ENCODE data around the gene TAGLN3. TPM values are rescaled to one million over a fixed set of nuclear protein-coding genes. Genes with fewer than 3 reads are reported as not detected.

The TAGLN3 gene
- total and polyA plus RNA-seq, 7 donors = 4.3 to 17.8 (median 16.1) TPM; not detected in 2

DNA sequence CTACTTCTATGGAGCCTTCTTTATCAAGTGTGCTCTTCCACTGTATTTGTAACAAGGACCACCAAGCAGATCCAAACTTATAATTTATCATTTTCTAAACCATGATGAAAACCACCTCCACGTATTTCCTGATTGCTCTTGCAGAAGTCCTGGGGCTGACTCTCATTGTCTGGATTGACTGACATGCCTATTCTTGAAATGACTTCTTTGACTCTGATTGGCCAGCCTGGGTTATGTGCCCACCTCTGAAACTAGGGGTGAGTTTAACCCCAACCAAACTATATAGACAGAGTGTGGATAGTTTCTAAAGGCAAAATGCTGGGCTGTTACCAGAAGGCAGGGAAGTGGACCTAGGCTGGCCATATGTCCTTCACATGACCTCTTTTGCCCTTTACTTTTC is 48.5 kb downstream of the TAGLN3 start:
- WGBS, 2 donors = 83 to 85% methylated on average over 1 of the region's 1 CpG
- Histone ChIP-seq H3K36me3 (no peaks in the 10 kb centered on the region), H3K27me3 (no peaks in the 10 kb centered on the region), H3K4me1 (peaks cover 0 to 8% (median 2%) of the 10 kb centered on the region in 4 donors), H3K9me3 (no peaks in the 10 kb centered on the region), H3K4me3 (no peak overlapping the region), H3K27ac (no peak overlapping the region)
- TF ChIP-seq POLR2AphosphoS5 (IDR thresholded peaks at IDR 0.05) (no peak), EP300 (IDR thresholded peaks at IDR 0.05) (no peak), POLR2A (IDR thresholded peaks at IDR 0.05) (no peak)
- TF ChIP-seq, protein P1, sequence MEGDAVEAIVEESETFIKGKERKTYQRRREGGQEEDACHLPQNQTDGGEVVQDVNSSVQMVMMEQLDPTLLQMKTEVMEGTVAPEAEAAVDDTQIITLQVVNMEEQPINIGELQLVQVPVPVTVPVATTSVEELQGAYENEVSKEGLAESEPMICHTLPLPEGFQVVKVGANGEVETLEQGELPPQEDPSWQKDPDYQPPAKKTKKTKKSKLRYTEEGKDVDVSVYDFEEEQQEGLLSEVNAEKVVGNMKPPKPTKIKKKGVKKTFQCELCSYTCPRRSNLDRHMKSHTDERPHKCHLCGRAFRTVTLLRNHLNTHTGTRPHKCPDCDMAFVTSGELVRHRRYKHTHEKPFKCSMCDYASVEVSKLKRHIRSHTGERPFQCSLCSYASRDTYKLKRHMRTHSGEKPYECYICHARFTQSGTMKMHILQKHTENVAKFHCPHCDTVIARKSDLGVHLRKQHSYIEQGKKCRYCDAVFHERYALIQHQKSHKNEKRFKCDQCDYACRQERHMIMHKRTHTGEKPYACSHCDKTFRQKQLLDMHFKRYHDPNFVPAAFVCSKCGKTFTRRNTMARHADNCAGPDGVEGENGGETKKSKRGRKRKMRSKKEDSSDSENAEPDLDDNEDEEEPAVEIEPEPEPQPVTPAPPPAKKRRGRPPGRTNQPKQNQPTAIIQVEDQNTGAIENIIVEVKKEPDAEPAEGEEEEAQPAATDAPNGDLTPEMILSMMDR (IDR thresholded peaks at IDR 0.05) = no peak
- no peak for DNase-seq
- intact Hi-C loops (cut with DNase I) = no loop called here

DNA sequence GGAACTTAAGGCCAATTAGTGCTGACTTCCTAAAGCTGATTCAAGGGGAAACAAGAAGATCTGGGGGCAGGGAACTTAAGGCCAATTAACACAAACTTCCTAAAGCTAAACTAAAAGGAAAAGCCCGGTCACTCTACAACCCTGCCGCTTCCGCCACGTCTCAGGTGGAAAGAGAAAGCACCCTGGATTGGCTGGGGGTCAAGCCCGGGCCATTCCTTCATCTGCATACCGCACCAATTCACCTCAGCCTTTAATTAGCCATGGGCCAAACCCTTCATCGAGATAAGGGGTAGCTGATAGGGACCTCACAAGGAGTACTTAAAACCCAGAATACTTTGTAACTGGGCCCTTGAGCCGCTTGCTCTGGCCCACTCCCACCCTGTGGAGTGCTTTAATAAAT is 50.2 kb downstream of the TAGLN3 start:
- Histone ChIP-seq H3K27ac (no peak overlapping the region), H3K9me3 (no peaks in the 10 kb centered on the region), H3K4me3 (no peak overlapping the region), H3K27me3 (no peaks in the 10 kb centered on the region), H3K4me1 (peaks cover 0 to 2% (median under 1%) of the 10 kb centered on the region in 4 donors), H3K36me3 (no peaks in the 10 kb centered on the region)
- intact Hi-C loops (cut with DNase I) = no loop called here
- TF ChIP-seq, protein P1 (IDR thresholded peaks at IDR 0.05) = no peak
- TF ChIP-seq POLR2AphosphoS5 (IDR thresholded peaks at IDR 0.05) (no peak), EP300 (IDR thresholded peaks at IDR 0.05) (no peak), POLR2A (IDR thresholded peaks at IDR 0.05) (no peak)
- WGBS, 2 donors = 77 to 85% methylated on average over 8 of the region's 8 CpGs
- DNase-seq = no peak

DNA sequence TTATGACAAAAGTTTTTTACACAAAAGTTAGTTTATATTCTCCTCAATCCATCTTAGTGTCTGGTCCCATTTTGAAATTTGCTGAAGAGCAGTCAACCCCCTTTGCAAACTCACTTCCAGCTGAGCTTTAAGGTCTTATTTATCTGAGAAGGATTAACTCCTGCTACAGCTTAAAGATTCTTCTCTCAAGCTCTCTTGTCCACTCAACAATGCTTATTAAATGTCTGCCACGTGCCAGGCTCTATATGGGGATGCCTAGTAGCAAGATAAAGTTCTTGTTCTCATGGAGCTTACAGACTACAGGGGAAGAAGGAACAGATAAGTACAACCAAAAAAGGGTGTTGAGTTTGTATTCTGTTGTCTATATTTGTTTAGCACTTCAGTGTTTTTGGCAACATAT is 54.5 kb downstream of the TAGLN3 start:
- DNase-seq = no peak
- Histone ChIP-seq H3K36me3 (no peaks in the 10 kb centered on the region), H3K27me3 (no peaks in the 10 kb centered on the region), H3K27ac (no peak overlapping the region), H3K4me3 (no peak overlapping the region), H3K4me1 (no peaks in the 10 kb centered on the region), H3K9me3 (no peaks in the 10 kb centered on the region)
- 49 to 55% methylated on average over 1 of the region's 1 CpG for WGBS, 2 donors
- intact Hi-C loops (cut with DNase I) = no loop called here
- no peak for TF ChIP-seq EP300 (IDR thresholded peaks at IDR 0.05)
- TF ChIP-seq, protein P1 (IDR thresholded peaks at IDR 0.05) = no peak

DNA sequence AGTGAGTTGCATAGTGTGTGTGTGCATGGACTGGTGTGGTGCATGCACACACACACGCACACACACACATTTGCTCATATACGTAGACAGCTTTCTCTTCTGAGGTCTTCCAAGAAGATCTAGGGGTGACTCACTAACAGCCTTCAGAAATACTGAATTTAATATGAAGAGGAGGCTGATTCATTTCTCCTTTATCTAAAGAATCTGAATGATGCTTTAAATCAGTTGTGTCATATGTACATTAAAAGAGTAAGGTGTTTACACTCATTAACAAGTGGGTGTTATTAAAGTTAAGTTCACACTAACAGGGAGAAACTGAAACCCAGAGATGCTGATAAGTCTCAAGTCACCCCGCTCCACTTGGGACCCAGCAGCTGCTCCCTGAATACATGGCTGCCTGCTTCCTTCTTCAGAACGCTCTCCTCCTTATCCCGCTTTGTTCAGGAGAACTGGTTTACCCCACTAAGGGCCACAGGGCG is 57.8 kb downstream of the TAGLN3 start:
- Histone ChIP-seq H3K36me3 (no peaks in the 10 kb centered on the region), H3K9me3 (no peaks in the 10 kb centered on the region), H3K4me1 (no peaks in the 10 kb centered on the region), H3K4me3 (no peak overlapping the region), H3K27me3 (no peaks in the 10 kb centered on the region), H3K27ac (no peak overlapping the region)
- DNase-seq = no peak
- WGBS, 2 donors = 78 to 83% methylated on average over 6 of the region's 6 CpGs
- TF ChIP-seq POLR2AphosphoS5 (IDR thresholded peaks at IDR 0.05) = no peak
- TF ChIP-seq, protein P1 (IDR thresholded peaks at IDR 0.05) = no peak
- TF ChIP-seq EP300 (IDR thresholded peaks at IDR 0.05) = no peak
- TF ChIP-seq POLR2A (IDR thresholded peaks at IDR 0.05) = no peak
- intact Hi-C loops (cut with DNase I) = no loop called here

DNA sequence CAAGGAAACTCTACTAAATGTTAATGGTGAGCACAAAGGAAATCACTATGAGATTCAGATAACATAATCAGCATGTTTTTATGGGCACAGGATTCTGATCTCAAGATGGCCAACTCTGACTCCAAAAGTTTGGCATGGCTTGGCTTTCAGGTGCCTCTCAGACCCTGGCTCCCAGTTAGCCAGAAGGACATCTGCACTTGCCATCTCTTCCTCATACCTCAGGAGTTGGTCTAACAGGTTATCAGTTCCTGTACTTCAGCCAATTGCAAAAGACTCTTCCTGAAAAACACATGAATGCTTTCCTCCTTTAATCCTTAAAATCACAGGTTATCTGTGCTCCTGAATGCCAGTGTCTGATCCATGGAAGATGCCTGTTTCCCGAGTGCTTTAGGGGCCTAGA is 60.8 kb downstream of the TAGLN3 start:
- intact Hi-C loops (cut with DNase I) = no loop called here
- H3K27me3 ChIP-seq = no peaks in the 10 kb centered on the region
- WGBS, 2 donors = 87 to 94% methylated on average over 1 of the region's 1 CpG

More for the DNA sequence above, 60.8 kb downstream of the TAGLN3 start:
- Histone ChIP-seq H3K9me3 (no peaks in the 10 kb centered on the region), H3K4me1 (no peaks in the 10 kb centered on the region), H3K36me3 (no peaks in the 10 kb centered on the region), H3K4me3 (no peak overlapping the region), H3K27ac (no peak overlapping the region)
- no peak for DNase-seq
- TF ChIP-seq EP300 (IDR thresholded peaks at IDR 0.05) (no peak), POLR2AphosphoS5 (IDR thresholded peaks at IDR 0.05) (no peak), POLR2A (IDR thresholded peaks at IDR 0.05) (no peak)
- TF ChIP-seq, protein P1 (IDR thresholded peaks at IDR 0.05) = no peak

All from sigmoid colon (tissue), 7 donors.